Muscle of leg (tissue), 11 donors: ENCODE data around the gene BAIAP2L1. TPM values are rescaled to one million over a fixed set of nuclear protein-coding genes. Genes with fewer than 3 reads are reported as not detected.

Source experiments
- DNase-seq: peaks from one replicate; pipeline ENCODE4 v3.0.0; 2013
- H3K27ac ChIP-seq: one replicate; pipeline ENCODE4 v1.5.1; 2013; ENCODE audit warnings: mild to moderate bottlenecking, low read length, control low read depth
- H3K27me3 ChIP-seq: one replicate; pipeline ENCODE4 v1.6.1; 2013; ENCODE audit warnings: low read length; ENCODE audit not compliant: control insufficient read depth, insufficient read depth
- H3K36me3 ChIP-seq: one replicate; pipeline ENCODE4 v1.6.1; 2013; ENCODE audit warnings: low read length; ENCODE audit not compliant: control insufficient read depth, insufficient read depth
- H3K4me1 ChIP-seq: one replicate; pipeline ENCODE4 v1.6.1; 2013; ENCODE audit warnings: low read length; ENCODE audit not compliant: control insufficient read depth, insufficient read depth
- H3K4me3 ChIP-seq: one replicate; pipeline ENCODE4 v1.5.1; 2013; ENCODE audit warnings: low read length, control low read depth
- H3K9me3 ChIP-seq: replicated peaks from 2 replicates; pipeline ENCODE4 v1.6.1; 2013; ENCODE audit warnings: low read depth, low read length; ENCODE audit not compliant: control insufficient read depth
- WGBS: methylation state at CpG from one replicate; pipeline ENCODE4 v1.1.5; 2013; ENCODE audit warnings: missing lambda C conversion rate; ENCODE audit not compliant: insufficient coverage; 5-methylcytosine and 5-hydroxymethylcytosine counted together
- polyA plus RNA-seq, 8 donors: library from polyadenylated mRNA; unstranded; fragments of 120-200 nt; gene quantifications; one replicate each; pipeline versions ENCODE4 v1.2.1 to v1.2.3, GENCODE V29; 2013; ENCODE audit warnings: inconsistent platforms in 1 of 8, low replicate concordance in 1 of 8; ENCODE audit not compliant: insufficient read length in 8 of 8, insufficient read depth in 1 of 8
- total RNA-seq: library from RNA; stranded (reverse); fragments of 120-200 nt; gene quantifications from one replicate; pipeline ENCODE4 v1.2.4, GENCODE V29; 2013

The BAIAP2L1 gene
- total and polyA plus RNA-seq, 9 donors = 2.9 to 12.2 (median 6.8) TPM

- Histone ChIP-seq H3K27ac (no peak overlapping the region), H3K4me1 (peaks cover 15% of the 10 kb centered on the region), H3K36me3 (peaks cover 9% of the 10 kb centered on the region), H3K27me3 (no peaks in the 10 kb centered on the region), H3K4me3 (no peak overlapping the region), H3K9me3 (no peaks in the 10 kb centered on the region)
- WGBS = 89% methylated on average over 6 of the region's 11 CpGs
- no peak for DNase-seq
Measured at GRCh38 chr7:98254951-98255610, 145.8 kb downstream of the BAIAP2L1 start.

DNA sequence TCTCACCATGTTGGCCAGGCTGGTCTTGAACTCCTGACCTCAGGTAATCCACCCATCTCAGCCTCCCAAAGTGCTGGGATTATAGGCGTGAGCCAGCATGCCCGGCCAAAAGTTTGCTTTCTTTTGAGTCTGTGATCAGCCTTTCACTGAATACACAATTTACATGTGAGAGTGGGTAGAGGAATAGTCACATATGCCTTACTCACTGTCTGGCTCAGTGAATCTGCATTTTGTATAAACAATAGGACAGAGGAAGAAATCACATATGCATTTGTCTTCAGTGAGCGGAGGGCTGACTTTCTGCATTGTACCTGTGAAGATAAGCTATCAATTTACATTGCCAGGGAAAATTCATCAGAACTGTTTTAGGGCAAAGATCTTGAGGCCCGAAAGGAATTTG lies 146.4 kb downstream of the BAIAP2L1 start:
- no peak overlapping the region for H3K27ac ChIP-seq
- H3K27me3 ChIP-seq = no peaks in the 10 kb centered on the region
- no peak for DNase-seq
- 100% methylated on average over 1 of the region's 4 CpGs for WGBS
- H3K9me3 ChIP-seq = no peaks in the 10 kb centered on the region
- H3K4me1 ChIP-seq = peaks cover 15% of the 10 kb centered on the region
- peaks cover 9% of the 10 kb centered on the region for H3K36me3 ChIP-seq
- H3K4me3 ChIP-seq = no peak overlapping the region

- H3K27ac ChIP-seq = peak overlapping the region; percentile 65
- no peaks in the 10 kb centered on the region for H3K9me3 ChIP-seq
- H3K36me3 ChIP-seq = peaks cover 6% of the 10 kb centered on the region
- no peaks in the 10 kb centered on the region for H3K27me3 ChIP-seq
- peaks cover 15% of the 10 kb centered on the region for H3K4me1 ChIP-seq
- 32% methylated on average over 18 of the region's 32 CpGs for WGBS
- peak overlapping the region; percentile 93 for H3K4me3 ChIP-seq
- no peak for DNase-seq
Measured at GRCh38 chr7:98252425-98253054, 148.3 kb downstream of the BAIAP2L1 start.

GRCh38 chr7:98251601-98252424 lies 149.1 kb downstream of the BAIAP2L1 start, which contains the start of gene TECPR1:
Gene TECPR1 (minus strand): TSS chr7:98252232. CDS start chr7:98246146, 6,086 bp downstream.
- under 1% methylated on average over 53 of the region's 69 CpGs for whole genome bisulfite sequencing
- peak; percentile 96 for DNase-seq
- peak within 1 kb of the TSS; percentile 93 for H3K4me3 ChIP-seq
- peaks cover 15% of the 10 kb centered on the region for H3K4me1 ChIP-seq
- H3K9me3 ChIP-seq = no peaks in the 10 kb centered on the region
- H3K27me3 ChIP-seq = no peaks in the 10 kb centered on the region
- peaks cover 6% of the 10 kb centered on the region for H3K36me3 ChIP-seq
- H3K27ac ChIP-seq = peak within 1 kb of the TSS; percentile 85

GRCh38 chr7:98251231-98251600 lies 149.7 kb downstream of the BAIAP2L1 start:
- Histone ChIP-seq H3K4me3 (peak overlapping the region; percentile 93), H3K36me3 (peaks cover 4% of the 10 kb centered on the region), H3K27me3 (no peaks in the 10 kb centered on the region), H3K4me1 (peaks cover 15% of the 10 kb centered on the region), H3K9me3 (no peaks in the 10 kb centered on the region), H3K27ac (peak overlapping the region; percentile 85)
- WGBS = 18% methylated on average over 4 of the region's 9 CpGs
- DNase-seq = no peak

- peak overlapping the region; percentile 85 for H3K27ac ChIP-seq
- WGBS = 80% methylated on average over 2 of the region's 3 CpGs
- H3K27me3 ChIP-seq = no peaks in the 10 kb centered on the region
- DNase-seq = peak; percentile 23
- H3K4me1 ChIP-seq = peaks cover 15% of the 10 kb centered on the region
- H3K9me3 ChIP-seq = no peaks in the 10 kb centered on the region
- no peak overlapping the region for H3K4me3 ChIP-seq
- H3K36me3 ChIP-seq = peaks cover 7% of the 10 kb centered on the region
Measured at GRCh38 chr7:98250789-98251188, 150.1 kb downstream of the BAIAP2L1 start.

GRCh38 chr7:98249106-98249505 lies 151.8 kb downstream of the BAIAP2L1 start:
- Histone ChIP-seq H3K27me3 (no peaks in the 10 kb centered on the region), H3K27ac (no peak overlapping the region), H3K9me3 (no peaks in the 10 kb centered on the region), H3K4me1 (peaks cover 15% of the 10 kb centered on the region), H3K36me3 (peaks cover 16% of the 10 kb centered on the region), H3K4me3 (no peak overlapping the region)
- DNase-seq = peak; percentile 26
- 84% methylated on average over 2 of the region's 6 CpGs for WGBS

GRCh38 chr7:98248156-98248555 lies 152.7 kb downstream of the BAIAP2L1 start:
- no peak for DNase-seq
- WGBS = 91% methylated on average over 12 of the region's 12 CpGs
- Histone ChIP-seq H3K27me3 (no peaks in the 10 kb centered on the region), H3K36me3 (peaks cover 24% of the 10 kb centered on the region), H3K4me1 (peaks cover 15% of the 10 kb centered on the region), H3K27ac (no peak overlapping the region), H3K4me3 (no peak overlapping the region), H3K9me3 (no peaks in the 10 kb centered on the region)

- peaks cover 43% of the 10 kb centered on the region for H3K36me3 ChIP-seq
- WGBS = 91% methylated on average over 14 of the region's 14 CpGs
Measured at GRCh38 chr7:98244871-98245270, 156.0 kb downstream of the BAIAP2L1 start.

DNA sequence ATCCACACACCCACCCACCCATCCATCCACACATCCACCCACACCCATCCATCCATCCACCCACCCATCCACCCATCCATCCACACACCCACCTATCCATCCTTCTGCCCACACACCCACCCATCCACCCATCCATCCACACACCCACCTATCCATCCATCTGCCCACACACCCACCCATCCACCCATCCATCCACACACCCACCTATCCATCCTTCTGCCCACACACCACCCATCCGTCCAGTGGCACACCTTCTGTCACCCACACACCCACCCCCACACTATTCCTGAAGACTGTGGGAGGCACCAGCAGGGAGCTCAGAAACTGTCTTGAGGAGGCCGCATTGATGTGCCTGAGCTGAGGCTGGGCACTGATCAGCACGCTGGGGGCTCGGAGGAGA lies 158.0 kb downstream of the BAIAP2L1 start:
- Histone ChIP-seq H3K9me3 (no peaks in the 10 kb centered on the region), H3K36me3 (peaks cover 58% of the 10 kb centered on the region), H3K27me3 (no peaks in the 10 kb centered on the region), H3K4me3 (no peak overlapping the region), H3K4me1 (no peaks in the 10 kb centered on the region), H3K27ac (no peak overlapping the region)
- WGBS = 89% methylated on average over 4 of the region's 4 CpGs
- no peak for DNase-seq

More at GRCh38 chr7:98244871-98245270, 156.0 kb downstream of the BAIAP2L1 start:
- no peak overlapping the region for H3K4me3 ChIP-seq
- H3K27me3 ChIP-seq = no peaks in the 10 kb centered on the region
- no peaks in the 10 kb centered on the region for H3K4me1 ChIP-seq
- no peak for DNase-seq
- H3K9me3 ChIP-seq = no peaks in the 10 kb centered on the region
- H3K27ac ChIP-seq = no peak overlapping the region
